Measurements from ENCODE around the gene TWIST2.

The TWIST2 gene

GRCh38 chr2:238916176-238916874, 68.4 kb downstream of the TWIST2 start:
- no peak for DNase-seq (ENCODE audit: low read depth in 2 of 3, low spot score in 2 of 3)

GRCh38 chr2:238916875-238917590, 69.1 kb downstream of the TWIST2 start:
- DNase-seq (ENCODE audit: low read depth in 2 of 3, low spot score in 2 of 3): no peak

DNA sequence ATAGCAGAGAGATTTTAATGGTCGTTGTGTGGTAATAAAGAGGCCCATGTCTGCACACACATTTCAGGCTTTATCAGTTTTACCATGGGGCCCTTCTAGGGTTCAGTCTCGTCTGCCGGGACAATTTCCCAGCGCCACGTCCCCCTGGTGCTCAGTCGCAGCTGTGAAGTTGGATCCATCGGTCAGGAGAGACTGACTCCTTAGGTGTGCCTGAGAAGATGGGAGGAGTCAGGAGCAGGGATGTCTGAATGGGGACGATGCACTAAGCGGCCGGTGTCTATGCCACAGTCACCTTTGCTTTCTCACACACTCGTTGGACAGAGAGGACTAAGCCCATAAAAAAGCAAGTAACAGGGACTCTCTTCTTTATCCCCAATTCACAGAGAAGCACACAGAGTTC, 71.4 kb downstream of the TWIST2 start:
- no peak for DNase-seq (ENCODE audit: low read depth in 2 of 3, low spot score in 2 of 3)

DNA sequence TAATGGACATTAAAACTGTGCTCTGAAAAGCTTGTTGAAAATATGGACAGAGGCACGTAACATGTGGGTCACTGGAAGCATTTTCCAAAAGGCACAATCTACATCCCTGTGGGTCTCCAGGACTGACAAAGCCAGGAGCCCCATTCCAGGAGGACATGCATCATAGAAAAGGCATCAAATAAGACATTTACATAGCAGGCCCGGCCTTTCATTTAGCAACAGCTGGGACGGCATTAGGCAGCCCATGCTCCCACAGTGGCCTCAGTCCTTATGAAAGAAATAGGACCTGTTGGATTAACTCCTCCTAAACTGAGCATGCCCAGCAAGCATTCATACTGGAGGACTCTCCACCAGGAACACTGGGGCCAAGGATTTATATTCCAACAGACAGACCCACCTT, 72.2 kb downstream of the TWIST2 start:
- DNase-seq (ENCODE audit: low read depth in 2 of 3, low spot score in 2 of 3): no peak

GRCh38 chr2:238920601-238921001, 72.7 kb downstream of the TWIST2 start:
- no peak for DNase-seq (ENCODE audit: low read depth in 2 of 3, low spot score in 2 of 3)

- DNase-seq (ENCODE audit: low read depth in 2 of 3, low spot score in 2 of 3): no peak
These were observed 73.4 kb downstream of the TWIST2 start for GRCh38 chr2:238921259-238921658.

DNA sequence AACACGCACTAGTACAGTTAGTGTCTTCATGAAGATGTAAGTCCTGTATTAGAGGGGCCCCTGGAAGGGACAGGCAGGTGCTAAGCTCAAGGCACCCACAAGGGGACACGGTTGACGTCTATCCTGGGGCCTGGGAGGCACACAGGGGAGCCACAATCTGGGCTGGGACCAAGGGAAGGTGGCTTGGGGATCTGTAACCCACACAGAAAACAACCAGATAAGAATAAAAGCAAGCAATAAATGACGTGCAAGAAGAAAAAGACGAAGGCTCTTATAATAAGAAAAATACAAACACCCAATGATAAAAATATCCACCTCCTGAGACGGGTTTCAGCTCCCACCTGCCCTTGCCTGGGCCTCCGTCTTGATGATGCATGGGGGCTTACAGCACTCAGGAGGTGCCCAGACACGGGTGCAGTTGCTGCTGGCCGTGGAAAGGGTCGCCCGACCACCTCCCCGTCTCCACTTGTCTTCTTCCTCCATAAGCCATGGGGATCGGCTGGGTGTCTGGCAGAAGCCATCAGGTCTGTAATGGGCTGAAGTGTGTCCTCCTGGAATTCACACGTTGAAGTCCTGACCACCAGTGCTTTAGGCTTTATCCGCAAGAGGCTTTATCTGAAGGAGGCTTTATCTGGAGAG, 73.9 kb downstream of the TWIST2 start:
- DNase-seq (ENCODE audit: low read depth in 2 of 3, low spot score in 2 of 3): no peak

DNA sequence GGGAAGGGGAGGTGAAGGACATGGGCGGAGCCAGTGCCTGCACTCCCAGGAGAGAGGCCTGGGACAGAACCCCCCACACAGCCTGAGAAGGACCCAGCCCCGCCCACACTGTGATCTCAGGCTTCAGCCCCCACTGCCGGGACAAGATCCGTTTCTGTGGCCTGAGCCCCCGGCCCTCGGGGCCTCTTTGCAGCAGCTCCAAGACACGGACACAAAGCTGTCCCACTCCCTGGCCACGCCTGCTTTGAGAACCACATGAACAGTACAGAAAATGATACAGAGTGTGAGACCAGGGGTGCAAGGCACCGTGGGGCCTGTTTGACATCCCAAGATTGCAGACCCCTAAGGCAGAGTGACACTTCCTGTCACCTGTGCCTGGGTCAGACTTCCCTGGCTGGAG, 74.5 kb downstream of the TWIST2 start:
- no peak for DNase-seq (ENCODE audit: low read depth in 2 of 3, low spot score in 2 of 3)

DNA sequence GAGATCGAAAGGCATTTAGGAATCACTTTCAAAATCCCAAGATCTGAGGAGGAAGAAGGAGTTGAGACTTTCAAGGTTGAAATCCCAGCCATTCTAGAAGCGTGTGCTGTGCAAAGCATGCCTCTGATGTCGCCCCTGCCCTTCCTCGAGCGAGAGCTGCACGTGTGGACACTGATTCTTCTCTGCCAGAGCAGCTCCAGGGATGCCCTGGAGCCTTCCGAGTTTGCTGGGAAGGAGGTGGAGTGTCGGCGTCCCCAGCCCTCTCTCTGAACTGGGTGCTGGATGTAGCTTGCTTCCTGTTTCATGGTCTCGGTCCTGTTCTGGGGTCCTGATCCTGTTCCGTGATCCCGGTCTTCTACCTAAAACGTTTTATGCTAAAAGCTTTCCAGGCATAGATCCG, 76.1 kb downstream of the TWIST2 start:
- DNase-seq (ENCODE audit: low read depth in 2 of 3, low spot score in 2 of 3): no peak

GRCh38 chr2:238924796-238925195, 76.9 kb downstream of the TWIST2 start:
- no peak for DNase-seq (ENCODE audit: low read depth in 2 of 3, low spot score in 2 of 3)

GRCh38 chr2:238925281-238925680, 77.4 kb downstream of the TWIST2 start:
- DNase-seq (ENCODE audit: low read depth in 2 of 3, low spot score in 2 of 3): no peak

DNA sequence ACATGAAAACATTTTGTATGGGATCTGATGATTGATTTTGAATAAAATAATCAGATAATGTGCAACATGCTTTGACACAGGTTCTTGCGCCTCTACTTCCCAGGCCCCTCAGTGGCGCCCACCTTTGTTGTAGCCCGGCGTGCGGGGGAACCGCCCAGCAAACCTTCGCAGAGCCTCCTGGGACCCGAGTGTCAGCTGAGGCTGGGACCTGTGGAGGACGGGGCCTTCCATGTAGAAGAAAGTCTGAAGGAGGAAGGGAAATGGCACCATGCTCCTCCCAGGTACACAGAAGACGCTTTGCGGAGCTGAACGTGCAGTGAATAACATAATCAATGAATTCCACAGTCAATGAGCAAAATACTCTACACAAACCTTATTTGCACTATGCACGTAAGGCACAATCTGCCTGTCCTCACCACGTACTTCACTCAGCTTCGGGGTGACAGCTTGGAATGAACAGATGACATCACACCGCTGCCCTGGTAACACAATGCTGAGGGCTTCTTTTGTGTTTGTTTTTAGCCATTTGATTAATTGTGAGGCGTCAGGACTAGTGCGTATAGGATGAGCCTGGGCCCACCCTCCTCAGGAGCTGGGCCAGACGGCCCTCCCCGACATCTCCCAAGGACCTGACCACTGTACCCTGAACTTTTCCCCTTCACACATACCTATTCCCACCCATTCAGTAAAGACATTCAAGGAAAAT, 78.1 kb downstream of the TWIST2 start:
- DNase-seq (ENCODE audit: low read depth in 2 of 3, low spot score in 2 of 3): no peak

- no peak for DNase-seq (ENCODE audit: low read depth in 2 of 3, low spot score in 2 of 3)
These were observed 79.1 kb downstream of the TWIST2 start for GRCh38 chr2:238926761-238927611.

- no peak for DNase-seq (ENCODE audit: low read depth in 2 of 3, low spot score in 2 of 3)
These were observed 80.0 kb downstream of the TWIST2 start for GRCh38 chr2:238927746-238928519.

- DNase-seq (ENCODE audit: low read depth in 2 of 3, low spot score in 2 of 3): no peak
These were observed 80.8 kb downstream of the TWIST2 start for GRCh38 chr2:238928520-238929241.

DNA sequence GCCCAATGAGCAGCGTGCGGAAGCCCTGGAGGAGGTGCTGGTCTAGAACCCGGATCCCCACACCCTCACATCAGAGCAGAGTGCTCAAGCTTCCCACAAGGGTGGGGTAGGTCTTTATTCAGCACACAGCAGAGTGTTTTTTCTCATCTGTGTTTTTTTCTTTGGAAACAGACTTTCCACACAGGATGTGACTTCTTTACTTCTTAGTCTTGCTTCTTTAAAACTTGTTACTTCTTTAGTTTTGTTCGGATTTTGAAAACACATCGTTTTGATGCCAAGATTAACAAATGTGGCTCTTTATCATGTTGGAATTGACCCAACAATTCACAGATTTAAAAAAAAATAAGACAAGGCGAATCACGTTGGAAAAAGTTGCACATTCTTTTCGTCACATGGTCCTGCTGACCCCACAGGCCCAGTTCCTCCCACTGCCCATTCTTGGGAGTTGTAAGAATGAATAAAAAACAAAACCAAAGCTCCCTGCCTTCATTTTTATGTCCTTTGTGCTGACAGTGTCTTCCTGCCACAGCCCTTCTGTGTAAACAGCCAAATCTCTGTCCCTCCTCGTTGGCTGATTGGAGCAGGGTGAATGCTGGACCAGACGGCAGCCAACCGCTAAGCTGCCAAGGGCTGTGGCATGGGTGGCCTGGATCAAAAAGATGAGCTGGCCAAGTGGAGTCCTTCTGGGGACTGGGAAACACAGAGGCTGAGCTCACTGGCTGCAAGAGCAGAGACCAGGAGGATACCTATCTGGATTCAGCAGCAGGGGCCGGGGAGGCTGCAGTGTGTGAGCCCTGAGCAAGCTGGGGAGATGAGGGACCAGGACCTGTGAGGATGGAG, 81.6 kb downstream of the TWIST2 start:
- DNase-seq (ENCODE audit: low read depth in 2 of 3, low spot score in 2 of 3): no peak

DNA sequence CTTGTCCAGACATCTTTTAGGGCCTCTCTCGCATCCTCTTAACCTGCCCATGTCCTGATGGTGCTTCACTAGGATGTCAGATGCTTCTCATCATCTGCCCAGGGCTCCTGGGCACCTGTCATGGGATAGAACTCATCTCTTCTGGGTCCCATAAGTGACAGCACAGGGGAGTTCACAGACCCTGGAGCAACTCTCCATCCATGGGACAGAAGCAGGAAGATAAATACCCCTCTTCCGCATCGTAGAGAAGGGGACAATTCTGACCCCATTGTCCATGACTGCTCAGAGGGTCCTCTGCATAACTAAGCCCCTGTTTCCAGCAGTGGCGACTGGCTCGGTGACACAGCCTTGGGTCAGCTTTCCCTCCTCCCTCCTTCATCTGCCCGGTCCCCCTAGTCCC, 82.3 kb downstream of the TWIST2 start:
- DNase-seq (ENCODE audit: low read depth in 2 of 3, low spot score in 2 of 3): no peak
